Kidney capillary endothelial cell (primary cell): ENCODE results near the gene PGD.
"Not testable (repeated sequence)": the region's sequence is repeated elsewhere in the genome, so short reads cannot be mapped to it uniquely, and the experiment has no call there.

ENCODE experiments used
- DNase-seq: peaks from one replicate; pipeline ENCODE4 v3.0.0-alpha.2; 2018; ENCODE audit warnings: low spot score

PGD gene

GRCh38 chr1:10399444-10399941 lies 629 bp downstream of the PGD start:
- peak; percentile 16 for DNase-seq

GRCh38 chr1:10400013-10400412 lies 1.1 kb downstream of the PGD start:
- DNase-seq, result no peak

GRCh38 chr1:10401281-10401680 lies 2.4 kb downstream of the PGD start:
- DNase-seq, result no peak

GRCh38 chr1:10402729-10403274 lies 3.9 kb downstream of the PGD start:
- DNase-seq, result no peak

GRCh38 chr1:10407201-10407600 lies 8.3 kb downstream of the PGD start:
- no peak for DNase-seq

GRCh38 chr1:10415211-10415930 lies 16.5 kb downstream of the PGD start:
- DNase-seq, result peak; percentile 85

GRCh38 chr1:10415967-10416366 lies 17.1 kb downstream of the PGD start:
- DNase-seq, result not testable (repeated sequence)

GRCh38 chr1:10418741-10419140 lies 19.9 kb downstream of the PGD start:
- not testable (repeated sequence) for DNase-seq

GRCh38 chr1:10419351-10419750 lies 20.5 kb downstream of the PGD start:
- DNase-seq, result no peak

GRCh38 chr1:10421637-10422036 lies 22.8 kb downstream of the PGD start:
- no peak for DNase-seq

- no peak for DNase-seq
These were observed 25.2 kb downstream of the PGD start for GRCh38 chr1:10424034-10424433.

GRCh38 chr1:10424651-10425050 lies 25.8 kb downstream of the PGD start:
- DNase-seq, result no peak

- not testable (repeated sequence) for DNase-seq
These were observed 27.1 kb downstream of the PGD start for GRCh38 chr1:10425826-10426534.

GRCh38 chr1:10426535-10426848 lies 27.6 kb downstream of the PGD start:
- DNase-seq, result not testable (repeated sequence)

GRCh38 chr1:10428984-10429383 lies 30.1 kb downstream of the PGD start:
- no peak for DNase-seq

- DNase-seq, result peak; percentile 28
These were observed 31.0 kb downstream of the PGD start for GRCh38 chr1:10429868-10430215.

- DNase-seq, result peak; percentile 89
These were observed 31.6 kb downstream of the PGD start, which contains the start of gene CENPS for GRCh38 chr1:10430216-10431069. Gene CENPS (plus strand): TSS chr1:10430433. CDS start chr1:10430518, 85 bp downstream.

GRCh38 chr1:10431070-10431730 lies 32.3 kb downstream of the PGD start:
- no peak for DNase-seq

- no peak for DNase-seq
These were observed 34.2 kb downstream of the PGD start for GRCh38 chr1:10432910-10433700.

GRCh38 chr1:10433790-10434189 lies 34.9 kb downstream of the PGD start:
- DNase-seq, result no peak

GRCh38 chr1:10434590-10434989 lies 35.7 kb downstream of the PGD start:
- no peak for DNase-seq
